Endothelial cell of umbilical vein (primary cell): ENCODE measurements around the gene BSND. TPM values are rescaled to one million over a fixed set of nuclear protein-coding genes. Genes with fewer than 3 reads are reported as not detected.

Experiments
- BruUV-seq: library from RNA; stranded (reverse); fragments of 400-500 nt; replicated peaks from 2 replicates; lab custom pipeline; 2021; lab: Mats Ljungman, UMichigan
- CTCF ChIA-PET: fragments of 300-600, 350-600 bp; sonication (Branson Sonifier 250); formaldehyde crosslinking; loops from one replicate; lab custom pipeline; 2021; ENCODE audit warnings: antibody characterized with exemption, inconsistent platforms; lab: Charles Lee
- POLR2A ChIA-PET: fragments of 300-600, 350-600 bp; sonication (Branson Sonifier 250); formaldehyde crosslinking; loops from one replicate; lab custom pipeline; 2021; ENCODE audit warnings: antibody characterized with exemption, inconsistent platforms; lab: Charles Lee
- DNase-seq: peaks from one replicate; pipeline ENCODE4 v3.0.0-alpha.2; 2011; ENCODE audit warnings: low read depth, low spot score
- FAIRE-seq: peaks from 2 replicates; lab custom pipeline; 2011; peaks lifted over from hg19 to GRCh38; lab: Jason Lieb, UNC
- H2AFZ ChIP-seq: 2 replicates; pipeline ENCODE4 v1.6.0; 2012; ENCODE audit warnings: low read depth, low read length, control low read depth, inconsistent platforms
- H3K27ac ChIP-seq: 2 replicates; pipeline ENCODE4 v1.5.1; 2011; ENCODE audit warnings: low read depth, mild to moderate bottlenecking, control low read depth, low read length, moderate library complexity; ENCODE audit not compliant: insufficient read depth
- H3K27me3 ChIP-seq, 2 experiments: 2 replicates each; pipeline versions ENCODE4 v1.6.0 to v1.6.1; 2011; ENCODE audit warnings: low read length in 2 of 2, mixed read lengths in 1 of 2; ENCODE audit not compliant: control insufficient read depth in 2 of 2, insufficient read depth in 2 of 2
- H3K36me3 ChIP-seq, 2 experiments: 2 replicates in 1 of 2; 3 replicates in 1 of 2; pipeline ENCODE4 v1.5.1; 2011; ENCODE audit warnings: low read length in 2 of 2, mild to moderate bottlenecking in 1 of 2, moderate library complexity in 1 of 2; ENCODE audit not compliant: control insufficient read depth in 2 of 2, insufficient read depth in 2 of 2; ENCODE audit errors: extremely low read depth in 1 of 2
- H3K4me1 ChIP-seq: 3 replicates; pipeline ENCODE4 v1.5.1; 2011; ENCODE audit warnings: mild to moderate bottlenecking, low read length; ENCODE audit not compliant: control insufficient read depth, insufficient read depth; ENCODE audit errors: extremely low read depth
- H3K4me2 ChIP-seq: 2 replicates; pipeline ENCODE4 v1.6.1; 2011; ENCODE audit warnings: low read length, control low read depth, mixed read lengths; ENCODE audit not compliant: insufficient read depth
- H3K4me3 ChIP-seq, 3 experiments: fragments of 200-600 bp in 1 of 3; sonication (generic), shearing (Covaris generic) in 1 of 3; replicated peaks in 1 of 3; 2 replicates each; pipeline ENCODE4 v1.5.1; 2011 to 2016; ENCODE audit warnings: control low read depth in 3 of 3, low read length in 3 of 3, mild to moderate bottlenecking in 2 of 3, inconsistent platforms in 1 of 3, low read depth in 1 of 3, moderate library complexity in 1 of 3; ENCODE audit not compliant: insufficient read depth in 1 of 3
- H3K79me2 ChIP-seq: 2 replicates; pipeline ENCODE4 v1.6.0; 2012; ENCODE audit warnings: low read length, inconsistent platforms; ENCODE audit not compliant: control insufficient read depth, insufficient read depth
- H3K9ac ChIP-seq: replicated peaks from 2 replicates; pipeline ENCODE3; 2011; ENCODE audit warnings: low read length, control low read depth; ENCODE audit not compliant: insufficient read depth; ENCODE audit errors: extremely low read depth
- H3K9me1 ChIP-seq: replicated peaks from 3 replicates; pipeline ENCODE4 v1.6.0; 2011; ENCODE audit warnings: mild to moderate bottlenecking, low read length; ENCODE audit not compliant: control insufficient read depth, insufficient read depth; ENCODE audit errors: extremely low read depth
- H3K9me3 ChIP-seq: replicated peaks from 2 replicates; pipeline ENCODE4 v1.5.1; 2012; ENCODE audit warnings: low read length, inconsistent platforms; ENCODE audit not compliant: control insufficient read depth, insufficient read depth
- H4K20me1 ChIP-seq: replicated peaks from 2 replicates; pipeline ENCODE3; 2011; ENCODE audit warnings: mild to moderate bottlenecking, low read length; ENCODE audit not compliant: control insufficient read depth, insufficient read depth; ENCODE audit errors: extremely low read depth
- FOS ChIP-seq: IDR thresholded peaks from 2 replicates; pipeline ENCODE4 v1.6.1; 2011; ENCODE audit warnings: mild to moderate bottlenecking, low read length, moderate library complexity, borderline replicate concordance; ENCODE audit not compliant: insufficient read depth
- GATA2 ChIP-seq: IDR thresholded peaks from 2 replicates; pipeline ENCODE4 v1.7.0; 2011; ENCODE audit warnings: low read depth, mild to moderate bottlenecking, moderate library complexity, mixed read lengths, low read length; ENCODE audit not compliant: insufficient read length, insufficient read depth
- JUN ChIP-seq: IDR thresholded peaks from 2 replicates; pipeline ENCODE4 v1.6.1; 2011; ENCODE audit warnings: borderline replicate concordance, low read depth; ENCODE audit not compliant: insufficient read length, insufficient read depth
- MAX ChIP-seq: IDR thresholded peaks from 2 replicates; pipeline ENCODE4 v1.6.1; 2011; ENCODE audit not compliant: insufficient read depth, insufficient read length
- MYC ChIP-seq: IDR thresholded peaks from one replicate; pipeline ENCODE4 v1.6.1; 2011; ENCODE audit warnings: mild to moderate bottlenecking, low read depth, low read length
- POLR2AphosphoS5 ChIP-seq: IDR thresholded peaks from 2 replicates; pipeline ENCODE4 v1.6.1; 2012; ENCODE audit warnings: low read depth, mild to moderate bottlenecking, control low read depth, low read length, moderate library complexity; ENCODE audit not compliant: insufficient read depth
- dilution Hi-C: fragments of 300-500 bp; cut with MboI; formaldehyde crosslinking; loops from one replicate; pipeline ENCODE4 v1.15.0; 2019; ENCODE audit warnings: low sequenced_read_pairs; ENCODE audit not compliant: extremely low pct_ligation_motif_present
- intact Hi-C: fragments of 100-400 bp; cut with micrococcal nuclease; formaldehyde crosslinking; loops from one replicate; pipeline ENCODE4 v1.10.0; 2022
- polyA plus RNA-seq, 4 experiments: library from polyadenylated mRNA; depleted of rRNA in 3 of 4; stranded (reverse) in 3 of 4; unstranded in 1 of 4; fragments of >200 nt; gene quantifications; 2 replicates each; pipeline versions ENCODE4 v1.2.1 to v1.2.3, GENCODE V29; 2011 to 2012; ENCODE audit warnings: missing spikeins in 1 of 4
- total RNA-seq: library from RNA; stranded (reverse); gene quantifications from 2 replicates; pipeline ENCODE4 v1.2.3, GENCODE V29; 2021
- TF ChIP-seq, protein P1 (sequence below), 2 donors: IDR thresholded peaks; 1 replicate in 1 of 2; 2 replicates in 1 of 2; pipeline ENCODE4 v1.5.1; 2011; ENCODE audit warnings: low read length in 2 of 2, mild to moderate bottlenecking in 2 of 2, moderate library complexity in 2 of 2, control low read depth in 1 of 2, inconsistent platforms in 1 of 2, low read depth in 1 of 2; ENCODE audit not compliant: insufficient read depth in 1 of 2; ENCODE audit errors: extremely low read depth in 1 of 2

The BSND gene
- total and polyA plus RNA-seq, 2 donors (not counting 3 experiments of a cell fraction or from before 2014, with no cell fraction given) = not detected

- intact Hi-C loops = no loop called here
- TF ChIP-seq GATA2 = no peak
- H3K27ac ChIP-seq = no peak overlapping the region
- no TSS peak for BruUV-seq
- ChIA-PET POLR2A (interaction anchor here (0.5 kb wide), 1 partner anchor 1601 kb away, joined by 9 read pairs; no protein-coding TSS in a partner anchor), CTCF (interaction anchor here (0.6 to 1.4 kb wide), 3 partner anchors 11 to 173 kb away, joined by 3 to 4 read pairs (median 3); partner anchors contain the start of gene DHCR24)
- no peak overlapping the region for H3K4me3 ChIP-seq
- H3K4me1 ChIP-seq = no peaks in the 10 kb centered on the region
- DNase-seq (no peak), FAIRE-seq (no peak)
- H3K79me2 ChIP-seq = no peaks in the 10 kb centered on the region
- no peaks in the 10 kb centered on the region for H3K27me3 ChIP-seq
- H3K9me1 ChIP-seq = no peaks in the 10 kb centered on the region
- dilution Hi-C loops = no loop called here
- no peaks in the 10 kb centered on the region for H3K9me3 ChIP-seq
- no peak overlapping the region for H3K4me2 ChIP-seq
- no peak overlapping the region for H2AFZ ChIP-seq
- no peak overlapping the region for H3K9ac ChIP-seq
- H4K20me1 ChIP-seq = no peaks in the 10 kb centered on the region
- H3K36me3 ChIP-seq = no peaks in the 10 kb centered on the region
Measured at GRCh38 chr1:55059302-55060132, 60.8 kb downstream of the BSND start.

DNA sequence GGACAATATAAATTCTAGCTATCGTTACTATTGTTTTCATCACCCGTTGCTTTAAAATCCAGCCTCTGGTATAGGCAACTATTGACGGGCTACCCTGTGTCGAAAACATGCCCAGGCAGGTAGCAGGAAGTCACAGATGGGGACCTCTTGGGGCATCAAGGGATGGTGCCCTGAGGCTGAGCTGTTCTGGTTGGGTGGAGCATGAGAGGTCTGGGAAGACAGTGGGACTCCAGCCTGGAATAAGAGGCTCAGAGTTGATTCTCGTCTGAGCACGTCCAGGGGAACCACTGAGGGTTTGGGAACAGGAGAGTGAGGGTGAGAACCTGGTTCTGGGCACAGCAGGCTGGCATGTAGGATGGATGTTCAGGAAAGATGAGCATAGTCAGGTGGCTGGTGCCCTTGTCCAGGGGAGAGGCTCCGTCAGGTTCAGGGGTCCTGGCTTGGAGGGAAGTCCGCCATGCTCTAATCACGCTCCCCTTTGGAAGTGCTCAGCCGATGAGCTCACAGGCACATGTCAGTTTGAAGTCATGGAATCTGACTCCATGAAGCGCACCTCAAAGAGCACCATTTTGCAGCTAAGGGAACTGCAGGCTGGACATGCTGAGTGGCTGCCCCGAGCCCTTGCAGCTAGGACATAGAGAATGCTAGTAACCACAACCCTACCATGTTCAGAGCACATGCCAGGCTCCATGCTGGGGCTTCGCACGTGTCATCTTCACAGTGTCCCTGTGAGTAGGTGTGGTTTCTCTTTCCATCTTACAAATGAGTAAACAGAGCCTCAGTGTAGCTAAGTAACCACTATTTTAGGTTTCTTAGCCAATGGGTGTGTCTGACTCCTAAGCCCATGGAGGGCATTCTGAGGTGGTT, 61.6 kb downstream of the BSND start:
- no peak overlapping the region for H2AFZ ChIP-seq
- ChIA-PET POLR2A (no interaction called here), CTCF (interaction anchor here (1.1 kb wide), 1 partner anchor 11 kb away, joined by 5 read pairs; no protein-coding TSS in a partner anchor)
- no peaks in the 10 kb centered on the region for H3K9me3 ChIP-seq
- H4K20me1 ChIP-seq = no peaks in the 10 kb centered on the region
- no peak overlapping the region for H3K9ac ChIP-seq
- no TSS peak for BruUV-seq
- intact Hi-C loops (no loop called here), dilution Hi-C loops (no loop called here)
- no peaks in the 10 kb centered on the region for H3K36me3 ChIP-seq
- H3K9me1 ChIP-seq = no peaks in the 10 kb centered on the region
- H3K79me2 ChIP-seq = no peaks in the 10 kb centered on the region
- H3K27me3 ChIP-seq = no peaks in the 10 kb centered on the region
- FAIRE-seq = no peak
- H3K4me1 ChIP-seq = no peaks in the 10 kb centered on the region
- no peak overlapping the region for H3K27ac ChIP-seq
- TF ChIP-seq FOS (no peak), GATA2 (no peak), MAX (no peak), POLR2AphosphoS5 (no peak), MYC (no peak), JUN (no peak)
- TF ChIP-seq, protein P1, sequence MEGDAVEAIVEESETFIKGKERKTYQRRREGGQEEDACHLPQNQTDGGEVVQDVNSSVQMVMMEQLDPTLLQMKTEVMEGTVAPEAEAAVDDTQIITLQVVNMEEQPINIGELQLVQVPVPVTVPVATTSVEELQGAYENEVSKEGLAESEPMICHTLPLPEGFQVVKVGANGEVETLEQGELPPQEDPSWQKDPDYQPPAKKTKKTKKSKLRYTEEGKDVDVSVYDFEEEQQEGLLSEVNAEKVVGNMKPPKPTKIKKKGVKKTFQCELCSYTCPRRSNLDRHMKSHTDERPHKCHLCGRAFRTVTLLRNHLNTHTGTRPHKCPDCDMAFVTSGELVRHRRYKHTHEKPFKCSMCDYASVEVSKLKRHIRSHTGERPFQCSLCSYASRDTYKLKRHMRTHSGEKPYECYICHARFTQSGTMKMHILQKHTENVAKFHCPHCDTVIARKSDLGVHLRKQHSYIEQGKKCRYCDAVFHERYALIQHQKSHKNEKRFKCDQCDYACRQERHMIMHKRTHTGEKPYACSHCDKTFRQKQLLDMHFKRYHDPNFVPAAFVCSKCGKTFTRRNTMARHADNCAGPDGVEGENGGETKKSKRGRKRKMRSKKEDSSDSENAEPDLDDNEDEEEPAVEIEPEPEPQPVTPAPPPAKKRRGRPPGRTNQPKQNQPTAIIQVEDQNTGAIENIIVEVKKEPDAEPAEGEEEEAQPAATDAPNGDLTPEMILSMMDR (IDR thresholded peaks at IDR 0.05; ENCODE audit: extremely low read depth in 1 of 2, insufficient read depth in 1 of 2, low read depth in 1 of 2, low read length in 2 of 2) = no peak
- H3K4me3 ChIP-seq = no peak overlapping the region
- H3K4me2 ChIP-seq = no peak overlapping the region
- no peak for DNase-seq
